HK-2 (cell line): Measurements from ENCODE around the gene PDE7B.

Experiments used
- DNase-seq: peaks from one replicate; pipeline ENCODE4 v3.0.0-alpha.2; 2018; ENCODE audit not compliant: unreplicated experiment

PDE7B gene

GRCh38 chr6:135935941-135936601 lies 84.6 kb downstream of the PDE7B start:
- DNase-seq: no peak

GRCh38 chr6:135936606-135937005 lies 85.1 kb downstream of the PDE7B start:
- DNase-seq: peak; percentile 41

- DNase-seq: no peak
Measured at GRCh38 chr6:135937106-135937505, 85.6 kb downstream of the PDE7B start.

GRCh38 chr6:135938576-135939207 lies 87.2 kb downstream of the PDE7B start:
- DNase-seq: no peak

- no peak for DNase-seq
Measured at GRCh38 chr6:135939208-135939591, 87.7 kb downstream of the PDE7B start.

- no peak for DNase-seq
Measured at GRCh38 chr6:135940616-135941167, 89.2 kb downstream of the PDE7B start.

- no peak for DNase-seq
Measured at GRCh38 chr6:135941275-135942025, 89.9 kb downstream of the PDE7B start.

- no peak for DNase-seq
Measured at GRCh38 chr6:135944120-135944519, 92.6 kb downstream of the PDE7B start.

GRCh38 chr6:135946674-135947073 lies 95.2 kb downstream of the PDE7B start:
- DNase-seq: no peak

GRCh38 chr6:135950669-135951068 lies 99.2 kb downstream of the PDE7B start:
- no peak for DNase-seq

GRCh38 chr6:135951169-135951568 lies 99.7 kb downstream of the PDE7B start:
- no peak for DNase-seq

- DNase-seq: no peak
Measured at GRCh38 chr6:135953818-135954217, 102.3 kb downstream of the PDE7B start.

GRCh38 chr6:135955099-135955498 lies 103.6 kb downstream of the PDE7B start:
- DNase-seq: no peak

- DNase-seq: no peak
Measured at GRCh38 chr6:135962731-135963130, 111.2 kb downstream of the PDE7B start.

GRCh38 chr6:135970750-135971149 lies 119.2 kb downstream of the PDE7B start:
- DNase-seq: no peak

GRCh38 chr6:135971351-135971750 lies 119.8 kb downstream of the PDE7B start:
- DNase-seq: no peak

GRCh38 chr6:135972150-135972549 lies 120.6 kb downstream of the PDE7B start:
- no peak for DNase-seq

- no peak for DNase-seq
Measured at GRCh38 chr6:135972586-135972985, 121.1 kb downstream of the PDE7B start.

GRCh38 chr6:135974426-135974825 lies 122.9 kb downstream of the PDE7B start:
- no peak for DNase-seq

- DNase-seq: no peak
Measured at GRCh38 chr6:135976585-135976984, 125.1 kb downstream of the PDE7B start.

GRCh38 chr6:135983093-135983492 lies 131.6 kb downstream of the PDE7B start:
- no peak for DNase-seq

GRCh38 chr6:135983718-135984343 lies 132.3 kb downstream of the PDE7B start:
- DNase-seq: no peak
